ENCODE data around the gene DENND5A. TPM values are rescaled to one million over a fixed set of nuclear protein-coding genes. Genes with fewer than 3 reads are reported as not detected.
A peak's percentile ranks its signal among the peaks of the same experiment; 100 is the strongest.

Gene DENND5A
- total RNA-seq, 1 donor from 2014 or later = 76.0 TPM

DNA sequence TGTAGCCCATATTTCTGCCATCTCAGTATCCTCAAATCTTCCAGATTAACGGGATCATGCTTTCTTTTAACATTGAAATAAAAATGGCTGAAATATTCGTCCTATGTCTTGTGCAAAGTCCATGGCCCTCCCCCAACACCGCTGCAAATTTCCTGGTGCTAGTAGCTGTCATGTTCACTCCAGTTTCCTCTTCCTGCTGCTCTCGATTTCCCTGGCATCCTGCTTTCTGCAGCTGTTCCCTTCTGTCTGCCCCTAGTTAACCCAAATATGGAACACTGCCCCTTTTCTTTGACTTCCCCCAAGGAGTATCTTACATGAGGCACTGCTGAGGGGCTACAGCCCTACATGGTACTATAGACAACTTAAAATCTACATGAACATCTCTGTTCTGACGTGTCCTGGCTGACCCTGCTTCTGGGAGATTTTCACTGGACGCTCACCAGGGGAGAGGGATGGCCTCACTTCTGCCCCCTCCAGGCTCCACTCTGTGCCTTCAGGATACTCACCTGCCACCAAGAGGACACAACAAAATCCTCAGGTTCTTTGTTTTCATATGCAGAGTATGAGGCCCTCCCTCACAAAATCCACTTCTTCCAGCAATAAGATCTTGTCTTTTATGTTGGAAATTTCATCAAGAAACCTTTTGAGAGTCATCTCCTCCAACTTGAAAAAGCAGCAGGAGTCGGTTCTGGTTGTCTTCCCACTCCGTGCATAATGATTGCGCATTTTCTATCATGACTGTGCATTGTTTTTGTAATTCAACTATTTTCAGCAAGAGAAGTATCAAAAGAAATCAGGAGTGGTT lies 144.3 kb downstream of the DENND5A start:
- peaks cover 5% of the 10 kb centered on the region for H3K4me1 Mint-ChIP-seq (ENCODE audit: unreplicated experiment)
- no peak overlapping the region for H3K4me3 Mint-ChIP-seq
- peaks cover 5% of the 10 kb centered on the region for H3K36me3 Mint-ChIP-seq
- no peak for DNase-seq (ENCODE audit: extremely low spot score, unreplicated experiment)
- H3K27me3 Mint-ChIP-seq = no peaks in the 10 kb centered on the region
- no peaks in the 10 kb centered on the region for H3K9me3 Mint-ChIP-seq
- TF ChIP-seq, protein P1, sequence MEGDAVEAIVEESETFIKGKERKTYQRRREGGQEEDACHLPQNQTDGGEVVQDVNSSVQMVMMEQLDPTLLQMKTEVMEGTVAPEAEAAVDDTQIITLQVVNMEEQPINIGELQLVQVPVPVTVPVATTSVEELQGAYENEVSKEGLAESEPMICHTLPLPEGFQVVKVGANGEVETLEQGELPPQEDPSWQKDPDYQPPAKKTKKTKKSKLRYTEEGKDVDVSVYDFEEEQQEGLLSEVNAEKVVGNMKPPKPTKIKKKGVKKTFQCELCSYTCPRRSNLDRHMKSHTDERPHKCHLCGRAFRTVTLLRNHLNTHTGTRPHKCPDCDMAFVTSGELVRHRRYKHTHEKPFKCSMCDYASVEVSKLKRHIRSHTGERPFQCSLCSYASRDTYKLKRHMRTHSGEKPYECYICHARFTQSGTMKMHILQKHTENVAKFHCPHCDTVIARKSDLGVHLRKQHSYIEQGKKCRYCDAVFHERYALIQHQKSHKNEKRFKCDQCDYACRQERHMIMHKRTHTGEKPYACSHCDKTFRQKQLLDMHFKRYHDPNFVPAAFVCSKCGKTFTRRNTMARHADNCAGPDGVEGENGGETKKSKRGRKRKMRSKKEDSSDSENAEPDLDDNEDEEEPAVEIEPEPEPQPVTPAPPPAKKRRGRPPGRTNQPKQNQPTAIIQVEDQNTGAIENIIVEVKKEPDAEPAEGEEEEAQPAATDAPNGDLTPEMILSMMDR (conservative IDR thresholded peaks at IDR 0.05) = peak; percentile 63
- no peak overlapping the region for H3K27ac Mint-ChIP-seq

DNA sequence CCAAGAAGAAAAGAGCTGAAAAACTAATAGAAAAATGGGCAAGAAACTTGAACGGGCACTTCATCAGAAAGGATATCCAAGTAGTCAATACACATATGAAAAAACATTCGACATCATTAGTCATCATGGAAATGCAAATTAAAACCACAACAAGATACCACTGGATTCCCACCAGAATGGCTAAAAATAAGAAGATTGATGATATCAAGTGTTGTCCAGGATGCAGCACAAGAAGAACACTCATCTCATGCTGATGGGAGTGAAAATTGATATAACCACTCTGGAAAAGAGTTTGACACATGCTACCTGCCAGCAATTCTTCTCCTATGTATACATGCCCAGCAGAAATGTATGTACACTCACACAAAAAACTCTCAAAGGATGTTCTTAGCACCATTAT lies 146.9 kb downstream of the DENND5A start:
- no peak for DNase-seq (ENCODE audit: extremely low spot score, unreplicated experiment)
- Mint-ChIP-seq H3K36me3 (peaks cover 5% of the 10 kb centered on the region), H3K4me3 (no peak overlapping the region), H3K9me3 (peaks cover 7% of the 10 kb centered on the region), H3K27me3 (no peaks in the 10 kb centered on the region), H3K4me1 (ENCODE audit: unreplicated experiment) (peaks cover 5% of the 10 kb centered on the region), H3K27ac (no peak overlapping the region)
- TF ChIP-seq, protein P1 (conservative IDR thresholded peaks at IDR 0.05) = no peak

DNA sequence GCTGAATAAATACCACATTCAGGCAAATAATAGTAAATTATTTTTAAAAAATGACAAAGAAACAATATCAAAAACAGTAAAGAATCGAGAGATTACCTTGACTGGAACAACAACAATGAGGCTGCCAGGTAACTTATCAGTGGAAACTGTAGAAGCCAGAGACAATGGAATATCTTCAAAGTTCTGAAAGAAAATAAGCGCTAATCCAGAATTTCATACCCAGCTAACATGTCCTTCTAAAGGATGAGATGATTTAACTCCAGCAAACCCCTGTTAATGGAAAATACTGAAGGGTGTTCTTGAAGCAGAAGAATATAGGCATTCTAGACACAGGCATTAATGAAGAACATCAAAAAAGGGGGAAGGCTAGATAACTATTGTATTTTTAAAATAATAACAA lies 153.1 kb downstream of the DENND5A start:
- Mint-ChIP-seq H3K4me1 (ENCODE audit: unreplicated experiment) (no peaks in the 10 kb centered on the region), H3K9me3 (peaks cover 13% of the 10 kb centered on the region), H3K27me3 (no peaks in the 10 kb centered on the region), H3K36me3 (peaks cover 8% of the 10 kb centered on the region), H3K4me3 (no peak overlapping the region), H3K27ac (no peak overlapping the region)
- no peak for DNase-seq (ENCODE audit: extremely low spot score, unreplicated experiment)
- TF ChIP-seq, protein P1 (conservative IDR thresholded peaks at IDR 0.05) = no peak

DNA sequence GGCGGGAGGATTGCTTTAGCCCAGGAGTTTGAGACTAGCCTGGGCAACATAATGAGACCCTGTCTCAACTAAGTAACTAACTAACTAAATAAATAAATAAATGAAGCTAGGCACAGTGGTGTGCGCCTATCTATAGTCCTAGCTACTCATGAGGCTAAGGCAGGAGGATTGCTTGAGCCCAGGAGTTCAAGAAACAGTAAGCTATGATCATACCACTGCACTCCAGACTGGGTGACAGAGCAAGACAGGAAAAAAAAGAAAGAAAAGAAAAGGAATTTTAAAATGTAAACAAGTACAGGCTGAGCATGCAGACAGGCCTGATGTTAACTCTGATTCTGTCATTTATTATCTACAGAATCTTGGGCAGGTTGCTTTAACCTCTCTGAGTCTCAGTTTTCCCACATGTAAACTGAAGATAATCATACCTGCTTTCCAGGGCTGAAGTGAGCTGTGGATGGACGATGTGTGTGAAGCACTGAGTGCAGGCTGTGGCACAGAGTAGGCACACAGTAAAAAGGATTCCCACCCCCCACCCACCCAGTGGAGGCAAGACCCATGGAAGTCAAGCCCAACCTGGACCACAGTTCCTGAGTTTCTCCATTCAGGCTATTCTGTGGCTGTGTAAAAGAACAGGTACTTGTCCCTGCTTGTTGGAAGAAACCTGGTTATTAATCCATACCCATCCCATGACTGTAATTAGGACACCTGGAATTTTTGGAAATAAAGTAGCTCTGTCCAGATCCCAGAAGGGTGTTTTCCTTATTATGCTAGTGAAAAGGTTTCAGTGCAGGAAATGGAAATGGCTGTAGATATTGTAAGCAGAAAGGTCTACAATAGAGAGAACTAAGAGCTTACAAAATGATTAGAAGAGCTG lies 155.1 kb downstream of the DENND5A start:
- Mint-ChIP-seq H3K9me3 (peaks cover 13% of the 10 kb centered on the region), H3K36me3 (peaks cover 8% of the 10 kb centered on the region), H3K27me3 (no peaks in the 10 kb centered on the region), H3K4me1 (ENCODE audit: unreplicated experiment) (no peaks in the 10 kb centered on the region), H3K4me3 (no peak overlapping the region), H3K27ac (no peak overlapping the region)
- no peak for DNase-seq (ENCODE audit: extremely low spot score, unreplicated experiment)
- TF ChIP-seq, protein P1 (conservative IDR thresholded peaks at IDR 0.05) = no peak

DNA sequence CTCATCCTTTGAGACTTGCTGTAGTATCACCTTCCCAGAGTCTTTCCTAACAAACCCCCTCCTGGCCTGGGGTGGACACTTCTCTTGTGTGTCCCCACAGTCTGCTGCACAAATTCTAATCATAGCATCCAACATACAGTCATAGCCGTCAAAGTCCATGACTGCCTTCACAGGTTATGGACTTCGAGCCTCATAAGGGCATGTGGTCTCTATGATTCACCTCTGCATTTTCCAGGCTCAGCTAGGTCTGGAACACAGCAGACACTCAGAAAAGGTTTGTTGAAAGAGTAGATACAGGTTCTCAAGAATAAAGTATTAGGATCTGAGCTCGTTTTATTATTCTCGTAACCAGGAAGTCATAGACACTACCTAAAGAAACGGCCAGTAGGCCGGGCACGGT lies 160.6 kb downstream of the DENND5A start:
- H3K4me3 Mint-ChIP-seq = no peak overlapping the region
- peaks cover 4% of the 10 kb centered on the region for H3K36me3 Mint-ChIP-seq
- no peaks in the 10 kb centered on the region for H3K9me3 Mint-ChIP-seq
- H3K27ac Mint-ChIP-seq = no peak overlapping the region
- DNase-seq (ENCODE audit: extremely low spot score, unreplicated experiment) = no peak
- H3K27me3 Mint-ChIP-seq = no peaks in the 10 kb centered on the region
- TF ChIP-seq, protein P1 (conservative IDR thresholded peaks at IDR 0.05) = no peak
- H3K4me1 Mint-ChIP-seq (ENCODE audit: unreplicated experiment) = no peaks in the 10 kb centered on the region
